ENCODE results near the gene OR5K2. TPM values are rescaled to one million over a fixed set of nuclear protein-coding genes. Genes with fewer than 3 reads are reported as not detected.

OR5K2 gene
- polyA plus RNA-seq, 1 experiment, result not detected

- POLR2A ChIA-PET, result no interaction called here
Measured at GRCh38 chr3:98541695-98542094, 44.2 kb downstream of the OR5K2 start.

DNA sequence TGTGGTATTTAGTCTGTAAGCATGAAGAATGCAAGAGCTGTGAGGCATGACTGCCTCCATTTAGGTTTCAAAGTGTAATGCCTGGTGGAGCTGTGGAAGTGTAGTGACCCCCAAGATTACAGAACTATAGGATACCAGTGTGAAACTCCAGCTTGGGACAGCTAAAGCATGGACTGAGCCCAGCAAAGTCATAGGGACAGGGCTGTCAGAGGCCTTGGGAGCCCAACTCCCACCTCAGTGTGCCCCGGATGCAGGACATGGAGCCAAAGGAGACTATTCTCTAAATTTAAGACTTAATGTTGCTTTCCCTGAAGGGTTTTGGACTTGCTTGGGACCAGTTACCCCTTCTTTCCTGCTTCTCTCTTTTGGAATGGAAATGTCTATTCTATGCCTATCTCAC lies 45.1 kb downstream of the OR5K2 start:
- DNase-seq (ENCODE audit: low read depth, low spot score), result no peak
- POLR2A ChIA-PET, result no interaction called here
- CTCF ChIA-PET, result no interaction called here
- Histone ChIP-seq H3K27me3 (ENCODE audit: control insufficient read depth, insufficient read depth, low read length) (no peaks in the 10 kb centered on the region), H3K27ac (ENCODE audit: low read depth, low read length) (no peak overlapping the region), H3K4me3 (ENCODE audit: low read depth, low read length) (no peak overlapping the region), H3K9me3 (ENCODE audit: control insufficient read depth, insufficient read depth, low read length) (peaks cover 4% of the 10 kb centered on the region; the same call in 1 of the 2 replicates)
- no peak for TF ChIP-seq CTCF (IDR thresholded peaks at IDR 0.05; ENCODE audit: low read depth, low read length)

More at GRCh38 chr3:98541695-98542094, 44.2 kb downstream of the OR5K2 start:
- Histone ChIP-seq H3K27ac (ENCODE audit: low read depth, low read length) (no peak overlapping the region), H3K9me3 (ENCODE audit: control insufficient read depth, insufficient read depth, low read length) (peaks cover 4% of the 10 kb centered on the region; the same call in 1 of the 2 replicates), H3K27me3 (ENCODE audit: control insufficient read depth, insufficient read depth, low read length) (no peaks in the 10 kb centered on the region), H3K4me3 (ENCODE audit: low read depth, low read length) (no peak overlapping the region)
- DNase-seq (ENCODE audit: low read depth, low spot score), result no peak
- CTCF ChIA-PET, result no interaction called here
- TF ChIP-seq CTCF (IDR thresholded peaks at IDR 0.05; ENCODE audit: low read depth, low read length), result no peak

- CTCF ChIA-PET, result no interaction called here
- TF ChIP-seq CTCF (IDR thresholded peaks at IDR 0.05; ENCODE audit: low read depth, low read length), result no peak
- Histone ChIP-seq H3K9me3 (ENCODE audit: control insufficient read depth, insufficient read depth, low read length) (no peaks in the 10 kb centered on the region), H3K4me3 (ENCODE audit: low read depth, low read length) (no peak overlapping the region), H3K27me3 (ENCODE audit: control insufficient read depth, insufficient read depth, low read length) (peaks cover 3% of the 10 kb centered on the region), H3K27ac (ENCODE audit: low read depth, low read length) (no peak overlapping the region)
- DNase-seq (ENCODE audit: low read depth, low spot score), result no peak
- POLR2A ChIA-PET, result no interaction called here
Measured at GRCh38 chr3:98545940-98546339, 48.5 kb downstream of the OR5K2 start.

Small RNA genes lying within 50 kb of the gene (small RNA-seq; reads per million reads assigned to genes)
- not detected for gene RPL38P4 (ENCODE audit: insufficient read length, low read depth)

Other genes with a start within 250 kb of the OR5K2 start
- not detected in 2 replicates for gene OR5H6, start 233.4 kb upstream of the OR5K2 start, polyA plus RNA-seq (2011; rRNA removed)
- not detected in 2 replicates for gene OR5H2, start 215.2 kb upstream of the OR5K2 start, polyA plus RNA-seq (2011; rRNA removed)
- not detected in 2 replicates for gene OR5K4, start 143.8 kb upstream of the OR5K2 start, polyA plus RNA-seq (2011; rRNA removed)
- not detected in 2 replicates for gene OR5K3, start 107.0 kb upstream of the OR5K2 start, polyA plus RNA-seq (2011; rRNA removed)
- gene OR5K1, start 34.5 kb upstream of the OR5K2 start, polyA plus RNA-seq (2011; rRNA removed), result not detected in 2 replicates
- 102 and 129 TPM in 2 replicates for gene CLDND1, start 25.2 kb downstream of the OR5K2 start, polyA plus RNA-seq (2011; rRNA removed)
- gene GPR15, start 34.3 kb downstream of the OR5K2 start, polyA plus RNA-seq (2011; rRNA removed), result not detected in 2 replicates
- 15.7 and 19.6 TPM in 2 replicates for gene CPOX, start 95.9 kb downstream of the OR5K2 start, polyA plus RNA-seq (2011; rRNA removed)